ENCODE measurements around the gene CAMTA2. TPM values are rescaled to one million over a fixed set of nuclear protein-coding genes. Genes with fewer than 3 reads are reported as not detected.

Gene CAMTA2
- total RNA-seq, 4 donors from 2014 or later = 35.9 to 71.8 (median 51.8) TPM

- no peaks in the 10 kb centered on the region for H3K27me3 ChIP-seq
- no peaks in the 10 kb centered on the region for H3K9me3 ChIP-seq
- no peaks in the 10 kb centered on the region for H3K36me3 ChIP-seq
- no peak overlapping the region for H3K27ac ChIP-seq
- 82 to 89% methylated on average over 1 to 6 of the region's 6 CpGs for WGBS, 2 donors (ENCODE audit: low coverage in 1 of 2)
- in situ Hi-C loops (cut with MboI; ENCODE audit: low pct_ligation_motif_present in 1 of 4, low pct_unique_long_range_greater_than_20kb in 1 of 4, low sequenced_read_pairs in 3 of 4) = no loop called here
- no peak for TF ChIP-seq POLR2AphosphoS5 (IDR thresholded peaks at IDR 0.05)
- no peak for TF ChIP-seq CTCF (IDR thresholded peaks at IDR 0.05)
- TF ChIP-seq POLR2A (IDR thresholded peaks at IDR 0.05) = no peak
- no peak for TF ChIP-seq EP300 (IDR thresholded peaks at IDR 0.05; ENCODE audit: low read depth)
- H3K4me1 ChIP-seq = peaks cover 10 to 17% (median 14%) of the 10 kb centered on the region in 4 donors
- H3K4me3 ChIP-seq = no peak overlapping the region
- no peak for DNase-seq
- intact Hi-C loops (cut with DNase I; ENCODE audit: low total_unique reads) = no loop called here
These were observed 6.7 kb upstream of the CAMTA2 start for GRCh38 chr17:4994081-4994595.

- no peak for DNase-seq
- no peak for TF ChIP-seq CTCF (IDR thresholded peaks at IDR 0.05)
- no peak for TF ChIP-seq POLR2AphosphoS5 (IDR thresholded peaks at IDR 0.05)
- no peak for TF ChIP-seq EP300 (IDR thresholded peaks at IDR 0.05; ENCODE audit: low read depth)
- no peak for TF ChIP-seq POLR2A (IDR thresholded peaks at IDR 0.05)
- Histone ChIP-seq H3K27me3 (no peaks in the 10 kb centered on the region), H3K27ac (peak overlapping the region; percentile 93 to 97 (median 94)), H3K36me3 (no peaks in the 10 kb centered on the region), H3K9me3 (no peaks in the 10 kb centered on the region), H3K4me1 (peaks cover 13 to 28% (median 27%) of the 10 kb centered on the region in 4 donors), H3K4me3 (peak overlapping the region; percentile 66 to 91 (median 84))
- intact Hi-C loops (cut with DNase I; ENCODE audit: low total_unique reads) = loop anchor here (10.0 kb wide), 1 partner anchor 53 kb away; the partner anchor contains the start of gene GP1BA
- 8 to 20% methylated on average over 1 to 29 of the region's 30 CpGs for WGBS, 2 donors (ENCODE audit: low coverage in 1 of 2)
- in situ Hi-C loops (cut with MboI; ENCODE audit: low pct_ligation_motif_present in 1 of 4, low pct_unique_long_range_greater_than_20kb in 1 of 4, low sequenced_read_pairs in 3 of 4) = loop anchor here in 1 of 4 donors (5.0 kb wide), 1 partner anchor 76 kb away; no protein-coding TSS in a partner anchor
These were observed 492 bp upstream of the CAMTA2 start for GRCh38 chr17:4987767-4988567.

GRCh38 chr17:4986403-4986802, 1.1 kb downstream of the CAMTA2 start:
- peak; percentile 37 for DNase-seq
- Histone ChIP-seq H3K36me3 (no peaks in the 10 kb centered on the region), H3K9me3 (no peaks in the 10 kb centered on the region), H3K27ac (peak overlapping the region; percentile 93 to 97 (median 94)), H3K27me3 (no peaks in the 10 kb centered on the region), H3K4me1 (peaks cover 13 to 28% (median 27%) of the 10 kb centered on the region in 4 donors), H3K4me3 (peak overlapping the region; percentile 66 to 91 (median 84))
- WGBS, 2 donors (ENCODE audit: low coverage in 1 of 2) = 20% methylated on average over 5 of the region's 5 CpGs; no CpG with 5 or more reads in 1 of the 2 donors
- TF ChIP-seq POLR2A (IDR thresholded peaks at IDR 0.05) (no peak), POLR2AphosphoS5 (IDR thresholded peaks at IDR 0.05) (no peak), CTCF (IDR thresholded peaks at IDR 0.05) (no peak), EP300 (IDR thresholded peaks at IDR 0.05; ENCODE audit: low read depth) (no peak)
- in situ Hi-C loops (cut with MboI; ENCODE audit: low pct_ligation_motif_present in 1 of 4, low pct_unique_long_range_greater_than_20kb in 1 of 4, low sequenced_read_pairs in 3 of 4) (loop anchor here in 1 of 4 donors (5.0 kb wide), 1 partner anchor 74 kb away; no protein-coding TSS in a partner anchor), intact Hi-C loops (cut with DNase I; ENCODE audit: low total_unique reads) (loop anchor here (10.0 kb wide), 1 partner anchor 52 kb away; the partner anchor contains the start of gene GP1BA)

- intact Hi-C loops (cut with DNase I; ENCODE audit: low total_unique reads) = loop anchor here (10.0 kb wide), 1 partner anchor 48 kb away; the partner anchor contains the start of gene GP1BA
- Histone ChIP-seq H3K27ac (no peak overlapping the region), H3K4me3 (no peak overlapping the region), H3K36me3 (peaks cover 0 to 18% (median 1%) of the 10 kb centered on the region in 4 donors), H3K9me3 (no peaks in the 10 kb centered on the region), H3K4me1 (peaks cover 6 to 22% (median 14%) of the 10 kb centered on the region in 4 donors), H3K27me3 (no peaks in the 10 kb centered on the region)
- in situ Hi-C loops (cut with MboI; ENCODE audit: low pct_ligation_motif_present in 1 of 4, low pct_unique_long_range_greater_than_20kb in 1 of 4, low sequenced_read_pairs in 3 of 4) = no loop called here
- WGBS, 2 donors (ENCODE audit: low coverage in 1 of 2) = 56 to 70% methylated on average over 4 to 5 of the region's 5 CpGs
- no peak for DNase-seq
- TF ChIP-seq POLR2AphosphoS5 (IDR thresholded peaks at IDR 0.05) (no peak), CTCF (IDR thresholded peaks at IDR 0.05) (no peak), EP300 (IDR thresholded peaks at IDR 0.05; ENCODE audit: low read depth) (no peak), POLR2A (IDR thresholded peaks at IDR 0.05) (no peak)
These were observed 5.2 kb downstream of the CAMTA2 start for GRCh38 chr17:4982305-4982704.
